GM10248 (cell line): ENCODE results near the gene DRC7.

Experiments used
- CTCF ChIA-PET: fragments of 300-600 bp; sonication (Branson Sonifier 250); formaldehyde crosslinking; extraction: SDS; loops from one replicate; lab custom pipeline; 2021; ENCODE audit warnings: antibody characterized with exemption; lab: Yijun Ruan, JAX
- POLR2A ChIA-PET: fragments of 350-650 bp; sonication (Branson Sonifier 250); formaldehyde crosslinking; extraction: SDS; loops from one replicate; lab custom pipeline; 2020; ENCODE audit warnings: antibody characterized with exemption; lab: Yijun Ruan, JAX
- DNase-seq: peaks from one replicate; pipeline ENCODE4 v3.0.0; 2012; ENCODE audit errors: extremely low spot score
- CTCF ChIP-seq: IDR thresholded peaks from 2 replicates; pipeline ENCODE4 v1.5.1; 2012; ENCODE audit warnings: mild to moderate bottlenecking, low read depth; ENCODE audit errors: extremely low read depth, missing control alignments, control extremely low read depth

The DRC7 gene

GRCh38 chr16:57754354-57755060 lies 59.9 kb downstream of the DRC7 start:
- TF ChIP-seq CTCF = no peak
- ChIA-PET POLR2A (interaction anchor here (0.6 kb wide), 1 partner anchor 263 kb away, joined by 8 read pairs; no protein-coding TSS in a partner anchor), CTCF (no interaction called here)
- DNase-seq = no peak

- CTCF ChIA-PET = no interaction called here
- TF ChIP-seq CTCF = no peak
- POLR2A ChIA-PET = no interaction called here
- no peak for DNase-seq
These were observed 60.6 kb downstream of the DRC7 start for GRCh38 chr16:57755061-57755684.

GRCh38 chr16:57755726-57756423 lies 61.3 kb downstream of the DRC7 start:
- no peak for DNase-seq
- ChIA-PET CTCF (interaction anchor here (1.0 to 3.2 kb wide), 16 partner anchors 8 to 293 kb away, joined by 3 to 21 read pairs (median 5); partner anchors contain the start of genes KATNB1, KIFC3, POLR2C and USB1), POLR2A (no interaction called here)
- TF ChIP-seq CTCF = no peak

GRCh38 chr16:57756424-57757325 lies 62.1 kb downstream of the DRC7 start:
- no peak for DNase-seq
- ChIA-PET POLR2A (no interaction called here), CTCF (interaction anchor here (0.9 to 3.2 kb wide), 26 partner anchors 8 to 1000 kb away, joined by 3 to 21 read pairs (median 4); partner anchors contain the start of genes KATNB1, KIFC3, POLR2C and USB1)
- no peak for TF ChIP-seq CTCF

GRCh38 chr16:57757326-57757786 lies 62.8 kb downstream of the DRC7 start:
- CTCF ChIA-PET = interaction anchor here (0.9 to 3.2 kb wide), 28 partner anchors 9 to 999 kb away, joined by 3 to 21 read pairs (median 4); partner anchors contain the start of genes KATNB1, KIFC3, POLR2C and USB1
- peak; percentile 97 for TF ChIP-seq CTCF
- DNase-seq = peak; percentile 95
- POLR2A ChIA-PET = no interaction called here
